ENCODE measurements around the gene KLF14.
"Not testable (repeated sequence)": the region's sequence is repeated elsewhere in the genome, so short reads cannot be mapped to it uniquely, and the experiment has no call there.

KLF14 gene

DNA sequence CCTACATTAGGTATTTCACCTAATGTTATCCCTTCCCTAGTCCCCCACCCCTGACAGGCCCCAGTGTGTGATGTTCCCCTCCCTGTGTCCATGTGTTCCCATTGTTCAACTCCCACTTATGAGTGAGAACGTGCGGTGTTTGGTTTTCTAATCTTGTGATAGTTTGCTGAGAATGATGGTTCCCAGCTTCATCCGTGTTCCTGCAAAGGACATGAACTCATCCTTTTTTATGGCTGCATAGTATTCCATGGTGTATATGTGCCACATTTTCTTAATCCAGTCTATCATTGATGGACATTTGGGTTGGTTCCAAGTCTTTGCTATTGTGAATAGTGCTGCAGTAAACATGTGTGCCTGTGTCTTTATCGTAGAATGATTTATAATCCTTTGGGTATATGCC lies 30.6 kb upstream of the KLF14 start:
- peak; percentile 64 for TF ChIP-seq ZNF146 (tag by site-specific recombination; IDR thresholded peaks at IDR 0.05)
- H3K4me3 ChIP-seq (ENCODE audit: low read depth, low read length); POLR2A ChIA-PET; H3K36me3 ChIP-seq (ENCODE audit: control insufficient read depth in 2 of 2, insufficient read depth in 1 of 2, low read length in 2 of 2); H3K9me3 ChIP-seq (ENCODE audit: control insufficient read depth, insufficient read depth, low read depth, low read length); CTCF ChIA-PET; H3K4me1 ChIP-seq (ENCODE audit: control insufficient read depth, insufficient read depth, low read length); H3K27ac ChIP-seq (ENCODE audit: extremely low read depth, low read depth, low read length): not testable (repeated sequence)

DNA sequence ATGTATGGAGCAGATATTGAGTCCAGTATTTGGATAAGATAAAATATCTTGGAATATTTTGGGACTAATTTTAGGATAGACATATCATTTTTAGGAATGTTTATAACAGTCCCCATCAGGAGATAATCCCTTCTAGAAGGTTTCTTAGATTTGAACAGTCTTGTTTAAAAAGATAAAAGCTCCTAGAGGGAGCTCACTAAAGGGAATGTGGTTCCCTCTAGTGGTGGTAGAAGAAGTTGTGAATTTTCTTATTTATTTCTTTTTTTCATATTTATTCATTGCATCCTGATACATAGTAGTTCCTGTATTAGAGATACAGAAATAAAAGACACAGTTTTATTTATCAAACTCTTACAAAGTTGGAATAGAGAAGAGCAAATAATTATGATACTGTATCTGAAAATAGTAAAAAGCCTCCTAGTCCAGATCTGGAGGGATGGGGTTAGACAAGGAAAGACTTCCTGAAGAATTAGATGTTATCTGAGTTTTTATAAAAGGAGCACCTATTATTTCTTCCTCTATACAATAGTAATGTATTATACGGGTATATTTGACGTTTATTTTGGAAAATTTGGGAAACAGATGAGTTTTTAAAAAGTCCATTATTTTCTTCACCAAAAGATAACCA lies 24.5 kb upstream of the KLF14 start:
- Histone ChIP-seq H3K27ac (ENCODE audit: extremely low read depth, low read depth, low read length) (no peak overlapping the region), H3K4me3 (ENCODE audit: low read depth, low read length) (no peak overlapping the region), H3K9me3 (ENCODE audit: control insufficient read depth, insufficient read depth, low read depth, low read length) (no peaks in the 10 kb centered on the region), H3K4me1 (ENCODE audit: control insufficient read depth, insufficient read depth, low read length) (no peaks in the 10 kb centered on the region), H3K36me3 (ENCODE audit: control insufficient read depth in 2 of 2, insufficient read depth in 1 of 2, low read length in 2 of 2) (no peaks in the 10 kb centered on the region)
- POLR2A ChIA-PET, result interaction anchor here (0.6 to 1.4 kb wide), 3 partner anchors 26 to 704 kb away, joined by 3 to 5 read pairs (median 5); partner anchors contain the start of gene TMEM209
- CTCF ChIA-PET, result interaction anchor here (0.6 to 2.8 kb wide), 29 partner anchors 9 to 1172 kb away, joined by 3 to 17 read pairs (median 3); partner anchors contain the start of genes KLF14 and KLHDC10
- TF ChIP-seq, protein P1, sequence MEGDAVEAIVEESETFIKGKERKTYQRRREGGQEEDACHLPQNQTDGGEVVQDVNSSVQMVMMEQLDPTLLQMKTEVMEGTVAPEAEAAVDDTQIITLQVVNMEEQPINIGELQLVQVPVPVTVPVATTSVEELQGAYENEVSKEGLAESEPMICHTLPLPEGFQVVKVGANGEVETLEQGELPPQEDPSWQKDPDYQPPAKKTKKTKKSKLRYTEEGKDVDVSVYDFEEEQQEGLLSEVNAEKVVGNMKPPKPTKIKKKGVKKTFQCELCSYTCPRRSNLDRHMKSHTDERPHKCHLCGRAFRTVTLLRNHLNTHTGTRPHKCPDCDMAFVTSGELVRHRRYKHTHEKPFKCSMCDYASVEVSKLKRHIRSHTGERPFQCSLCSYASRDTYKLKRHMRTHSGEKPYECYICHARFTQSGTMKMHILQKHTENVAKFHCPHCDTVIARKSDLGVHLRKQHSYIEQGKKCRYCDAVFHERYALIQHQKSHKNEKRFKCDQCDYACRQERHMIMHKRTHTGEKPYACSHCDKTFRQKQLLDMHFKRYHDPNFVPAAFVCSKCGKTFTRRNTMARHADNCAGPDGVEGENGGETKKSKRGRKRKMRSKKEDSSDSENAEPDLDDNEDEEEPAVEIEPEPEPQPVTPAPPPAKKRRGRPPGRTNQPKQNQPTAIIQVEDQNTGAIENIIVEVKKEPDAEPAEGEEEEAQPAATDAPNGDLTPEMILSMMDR (tag by site-specific recombination; IDR thresholded peaks at IDR 0.05), result peak; percentile 33; the same call in 1 of the 2 replicates
- peak; percentile 79 for TF ChIP-seq ZNF654 (tag by site-specific recombination; IDR thresholded peaks at IDR 0.05; ENCODE audit: low read depth)
- 0 out of 2 replicates have a peak, but pooled peaks have one; percentile 12 for TF ChIP-seq ZNF366 (tag by site-specific recombination; conservative IDR thresholded peaks at IDR 0.05)
- no peak for TF ChIP-seq ZNF391 (tag by site-specific recombination; IDR thresholded peaks at IDR 0.05; ENCODE audit: borderline replicate concordance, low read depth)
- TF ChIP-seq ZNF214 (tag by site-specific recombination; IDR thresholded peaks at IDR 0.05; ENCODE audit: borderline replicate concordance), result no peak
- TF ChIP-seq RBAK (tag by site-specific recombination; IDR thresholded peaks at IDR 0.05), result no peak

DNA sequence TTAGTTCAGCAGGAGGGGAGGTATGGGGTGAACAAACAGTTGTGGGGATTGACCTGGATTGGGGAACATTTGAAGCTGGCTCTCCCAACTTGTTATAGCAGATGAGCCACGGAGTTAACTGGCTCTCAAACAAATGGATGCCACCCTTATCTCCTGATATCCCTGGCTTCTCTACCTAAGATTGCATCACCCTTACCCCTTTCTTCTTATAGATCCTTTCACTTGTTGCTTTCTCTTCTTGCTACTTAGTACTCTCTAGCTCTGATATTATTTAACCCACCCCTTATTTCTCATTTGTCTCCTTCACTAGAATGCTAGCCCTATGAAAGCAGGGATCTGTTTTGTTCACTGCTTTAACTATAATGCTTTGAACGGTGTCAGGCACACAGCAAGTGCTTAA lies 22.3 kb upstream of the KLF14 start:
- CTCF ChIA-PET, result interaction anchor here (0.7 to 1.8 kb wide), 5 partner anchors 28 to 1257 kb away, joined by 3 to 10 read pairs (median 3); no protein-coding TSS in a partner anchor
- H3K4me3 ChIP-seq (ENCODE audit: low read depth, low read length), result no peak overlapping the region
- no peaks in the 10 kb centered on the region for H3K4me1 ChIP-seq (ENCODE audit: control insufficient read depth, insufficient read depth, low read length)
- no peak overlapping the region for H3K27ac ChIP-seq (ENCODE audit: extremely low read depth, low read depth, low read length)
- no peak for TF ChIP-seq ZEB2 (tag by site-specific recombination; IDR thresholded peaks at IDR 0.05)
- no peak for TF ChIP-seq GFI1B (tag by site-specific recombination; IDR thresholded peaks at IDR 0.05)
- peak; percentile 67 for TF ChIP-seq SCRT2 (tag by site-specific recombination; IDR thresholded peaks at IDR 0.05)
- 0 out of 2 replicates have a peak, but pooled peaks have one; percentile 14 for TF ChIP-seq SCRT1 (tag by site-specific recombination; IDR thresholded peaks at IDR 0.05; ENCODE audit: borderline replicate concordance)
- TF ChIP-seq, protein P2, sequence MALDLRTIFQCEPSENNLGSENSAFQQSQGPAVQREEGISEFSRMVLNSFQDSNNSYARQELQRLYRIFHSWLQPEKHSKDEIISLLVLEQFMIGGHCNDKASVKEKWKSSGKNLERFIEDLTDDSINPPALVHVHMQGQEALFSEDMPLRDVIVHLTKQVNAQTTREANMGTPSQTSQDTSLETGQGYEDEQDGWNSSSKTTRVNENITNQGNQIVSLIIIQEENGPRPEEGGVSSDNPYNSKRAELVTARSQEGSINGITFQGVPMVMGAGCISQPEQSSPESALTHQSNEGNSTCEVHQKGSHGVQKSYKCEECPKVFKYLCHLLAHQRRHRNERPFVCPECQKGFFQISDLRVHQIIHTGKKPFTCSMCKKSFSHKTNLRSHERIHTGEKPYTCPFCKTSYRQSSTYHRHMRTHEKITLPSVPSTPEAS (tag by site-specific recombination; IDR thresholded peaks at IDR 0.05), result no peak
- TF ChIP-seq PRDM1 (tag by site-specific recombination; IDR thresholded peaks at IDR 0.05), result peak; percentile 55
- H3K9me3 ChIP-seq (ENCODE audit: control insufficient read depth, insufficient read depth, low read depth, low read length), result no peaks in the 10 kb centered on the region
- no peaks in the 10 kb centered on the region for H3K36me3 ChIP-seq (ENCODE audit: control insufficient read depth in 2 of 2, insufficient read depth in 1 of 2, low read length in 2 of 2)
- POLR2A ChIA-PET, result no interaction called here

DNA sequence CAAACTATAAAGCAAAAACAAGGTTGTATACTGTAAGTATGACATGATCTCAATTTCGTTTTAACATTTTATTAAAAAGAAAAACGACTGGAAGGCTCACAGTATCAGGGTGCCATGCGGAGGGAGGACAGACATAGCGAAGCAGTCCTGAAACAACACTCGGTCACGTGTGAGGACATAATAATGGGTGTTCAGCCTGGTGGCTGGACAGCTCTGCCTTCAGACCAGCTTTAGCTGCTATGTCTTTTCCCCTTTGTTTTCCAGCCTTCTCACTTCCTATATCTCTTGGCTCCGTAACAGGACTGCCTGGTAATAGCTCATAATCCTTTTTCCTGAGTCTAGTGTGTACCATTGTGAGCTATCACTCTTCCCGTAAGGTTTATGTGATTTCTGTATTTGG lies 18.4 kb upstream of the KLF14 start:
- H3K4me1 ChIP-seq (ENCODE audit: control insufficient read depth, insufficient read depth, low read length), result no peaks in the 10 kb centered on the region
- no peak overlapping the region for H3K27ac ChIP-seq (ENCODE audit: extremely low read depth, low read depth, low read length)
- H3K4me3 ChIP-seq (ENCODE audit: low read depth, low read length), result no peak overlapping the region
- H3K9me3 ChIP-seq (ENCODE audit: control insufficient read depth, insufficient read depth, low read depth, low read length), result no peaks in the 10 kb centered on the region
- ChIA-PET CTCF (no interaction called here), POLR2A (no interaction called here)
- H3K36me3 ChIP-seq (ENCODE audit: control insufficient read depth in 2 of 2, insufficient read depth in 1 of 2, low read length in 2 of 2), result no peaks in the 10 kb centered on the region
- TF ChIP-seq, protein P3, sequence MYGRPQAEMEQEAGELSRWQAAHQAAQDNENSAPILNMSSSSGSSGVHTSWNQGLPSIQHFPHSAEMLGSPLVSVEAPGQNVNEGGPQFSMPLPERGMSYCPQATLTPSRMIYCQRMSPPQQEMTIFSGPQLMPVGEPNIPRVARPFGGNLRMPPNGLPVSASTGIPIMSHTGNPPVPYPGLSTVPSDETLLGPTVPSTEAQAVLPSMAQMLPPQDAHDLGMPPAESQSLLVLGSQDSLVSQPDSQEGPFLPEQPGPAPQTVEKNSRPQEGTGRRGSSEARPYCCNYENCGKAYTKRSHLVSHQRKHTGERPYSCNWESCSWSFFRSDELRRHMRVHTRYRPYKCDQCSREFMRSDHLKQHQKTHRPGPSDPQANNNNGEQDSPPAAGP (tag by site-specific recombination; IDR thresholded peaks at IDR 0.05), result no peak
- TF ChIP-seq, protein P4, sequence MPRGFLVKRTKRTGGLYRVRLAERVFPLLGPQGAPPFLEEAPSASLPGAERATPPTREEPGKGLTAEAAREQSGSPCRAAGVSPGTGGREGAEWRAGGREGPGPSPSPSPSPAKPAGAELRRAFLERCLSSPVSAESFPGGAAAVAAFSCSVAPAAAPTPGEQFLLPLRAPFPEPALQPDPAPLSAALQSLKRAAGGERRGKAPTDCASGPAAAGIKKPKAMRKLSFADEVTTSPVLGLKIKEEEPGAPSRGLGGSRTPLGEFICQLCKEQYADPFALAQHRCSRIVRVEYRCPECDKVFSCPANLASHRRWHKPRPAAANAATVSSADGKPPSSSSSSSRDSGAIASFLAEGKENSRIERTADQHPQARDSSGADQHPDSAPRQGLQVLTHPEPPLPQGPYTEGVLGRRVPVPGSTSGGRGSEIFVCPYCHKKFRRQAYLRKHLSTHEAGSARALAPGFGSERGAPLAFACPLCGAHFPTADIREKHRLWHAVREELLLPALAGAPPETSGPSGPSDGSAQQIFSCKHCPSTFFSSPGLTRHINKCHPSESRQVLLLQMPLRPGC (tag by site-specific recombination; IDR thresholded peaks at IDR 0.05), result no peak
- TF ChIP-seq ZNF184 (tag by site-specific recombination; IDR thresholded peaks at IDR 0.05) (no peak), ZNF548 (tag by site-specific recombination; IDR thresholded peaks at IDR 0.05) (no peak), ZNF785 (tag by site-specific recombination; IDR thresholded peaks at IDR 0.05) (no peak), ZBTB48 (tag by site-specific recombination; IDR thresholded peaks at IDR 0.05) (no peak), ZIC2 (tag by site-specific recombination; IDR thresholded peaks at IDR 0.05) (no peak)
- TF ChIP-seq, protein P5, sequence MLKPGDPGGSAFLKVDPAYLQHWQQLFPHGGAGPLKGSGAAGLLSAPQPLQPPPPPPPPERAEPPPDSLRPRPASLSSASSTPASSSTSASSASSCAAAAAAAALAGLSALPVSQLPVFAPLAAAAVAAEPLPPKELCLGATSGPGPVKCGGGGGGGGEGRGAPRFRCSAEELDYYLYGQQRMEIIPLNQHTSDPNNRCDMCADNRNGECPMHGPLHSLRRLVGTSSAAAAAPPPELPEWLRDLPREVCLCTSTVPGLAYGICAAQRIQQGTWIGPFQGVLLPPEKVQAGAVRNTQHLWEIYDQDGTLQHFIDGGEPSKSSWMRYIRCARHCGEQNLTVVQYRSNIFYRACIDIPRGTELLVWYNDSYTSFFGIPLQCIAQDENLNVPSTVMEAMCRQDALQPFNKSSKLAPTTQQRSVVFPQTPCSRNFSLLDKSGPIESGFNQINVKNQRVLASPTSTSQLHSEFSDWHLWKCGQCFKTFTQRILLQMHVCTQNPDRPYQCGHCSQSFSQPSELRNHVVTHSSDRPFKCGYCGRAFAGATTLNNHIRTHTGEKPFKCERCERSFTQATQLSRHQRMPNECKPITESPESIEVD (tag by site-specific recombination; IDR thresholded peaks at IDR 0.05), result no peak
